ENCODE data around the gene FAM177B. TPM values are rescaled to one million over a fixed set of nuclear protein-coding genes. Genes with fewer than 3 reads are reported as not detected.
A peak's percentile ranks its signal among the peaks of the same experiment; 100 is the strongest.
"Not testable (repeated sequence)": the region's sequence is repeated elsewhere in the genome, so short reads cannot be mapped to it uniquely, and the experiment has no call there.

The FAM177B gene
- total RNA-seq, 1 experiment from 2014 or later = not detected

DNA sequence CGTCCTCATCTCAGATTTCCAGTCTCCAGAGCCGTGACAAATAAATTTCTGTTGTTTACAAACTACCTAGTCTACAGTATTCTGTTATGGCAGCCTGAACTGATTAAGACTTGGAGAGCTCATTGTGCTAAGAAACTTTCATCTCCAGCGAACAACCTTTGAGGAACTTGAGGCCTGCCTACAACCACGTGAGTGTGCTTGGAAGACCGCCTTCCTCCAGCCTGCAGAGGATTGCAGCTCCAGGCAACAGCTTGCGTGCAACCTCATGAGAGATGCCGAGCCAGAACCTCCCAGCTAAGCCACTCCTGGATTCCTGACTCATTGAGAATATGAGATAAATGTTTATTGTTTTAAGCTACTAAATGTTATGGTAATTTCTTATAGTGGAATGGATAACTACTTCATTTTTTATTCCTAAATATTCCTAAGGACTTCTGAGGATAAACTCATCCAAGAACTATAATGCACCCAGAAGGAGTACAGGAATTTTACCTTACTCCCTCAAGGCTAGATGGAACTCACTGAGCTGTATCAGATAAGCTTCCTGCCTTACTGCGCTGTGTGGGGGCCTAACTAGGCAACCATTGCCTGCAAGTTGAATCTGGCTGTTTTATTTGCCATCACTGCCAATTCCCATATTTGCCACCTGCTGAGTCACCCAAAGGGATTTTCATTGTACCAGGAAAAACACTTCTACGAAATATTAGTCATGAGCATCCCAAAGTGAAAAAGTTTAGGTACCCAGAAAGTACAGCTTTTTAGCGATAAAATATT is 17.6 kb downstream of the FAM177B start:
- no peaks in the 10 kb centered on the region for H3K36me3 Mint-ChIP-seq (ENCODE audit: insufficient read depth, unreplicated experiment)
- H3K9me3 Mint-ChIP-seq (ENCODE audit: low read depth, unreplicated experiment) = no peaks in the 10 kb centered on the region
- peaks cover 3% of the 10 kb centered on the region for H3K4me1 Mint-ChIP-seq (ENCODE audit: low read depth, unreplicated experiment)
- no peak overlapping the region for H3K4me3 Mint-ChIP-seq (ENCODE audit: low read depth, unreplicated experiment)
- no TSS peak for BruUV-seq (replicated peaks)
- H3K27me3 Mint-ChIP-seq (ENCODE audit: unreplicated experiment) = no peaks in the 10 kb centered on the region
- no peak overlapping the region for H3K27ac Mint-ChIP-seq (ENCODE audit: unreplicated experiment)
- CTCF ChIA-PET = no interaction called here
- DNase-seq = peak; percentile 44
- intact Hi-C loops (cut with micrococcal nuclease; ENCODE audit: unreplicated experiment) = no loop called here
- TF ChIP-seq, protein P1, sequence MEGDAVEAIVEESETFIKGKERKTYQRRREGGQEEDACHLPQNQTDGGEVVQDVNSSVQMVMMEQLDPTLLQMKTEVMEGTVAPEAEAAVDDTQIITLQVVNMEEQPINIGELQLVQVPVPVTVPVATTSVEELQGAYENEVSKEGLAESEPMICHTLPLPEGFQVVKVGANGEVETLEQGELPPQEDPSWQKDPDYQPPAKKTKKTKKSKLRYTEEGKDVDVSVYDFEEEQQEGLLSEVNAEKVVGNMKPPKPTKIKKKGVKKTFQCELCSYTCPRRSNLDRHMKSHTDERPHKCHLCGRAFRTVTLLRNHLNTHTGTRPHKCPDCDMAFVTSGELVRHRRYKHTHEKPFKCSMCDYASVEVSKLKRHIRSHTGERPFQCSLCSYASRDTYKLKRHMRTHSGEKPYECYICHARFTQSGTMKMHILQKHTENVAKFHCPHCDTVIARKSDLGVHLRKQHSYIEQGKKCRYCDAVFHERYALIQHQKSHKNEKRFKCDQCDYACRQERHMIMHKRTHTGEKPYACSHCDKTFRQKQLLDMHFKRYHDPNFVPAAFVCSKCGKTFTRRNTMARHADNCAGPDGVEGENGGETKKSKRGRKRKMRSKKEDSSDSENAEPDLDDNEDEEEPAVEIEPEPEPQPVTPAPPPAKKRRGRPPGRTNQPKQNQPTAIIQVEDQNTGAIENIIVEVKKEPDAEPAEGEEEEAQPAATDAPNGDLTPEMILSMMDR (IDR thresholded peaks at IDR 0.05; ENCODE audit: unreplicated experiment) = no peak

- TF ChIP-seq, protein P1 (IDR thresholded peaks at IDR 0.05; ENCODE audit: unreplicated experiment) = no peak
- no peak for DNase-seq
- CTCF ChIA-PET = interaction anchor here (0.6 kb wide), 1 partner anchor 73 kb away, joined by 4 read pairs; no protein-coding TSS in a partner anchor
- intact Hi-C loops (cut with micrococcal nuclease; ENCODE audit: unreplicated experiment) = no loop called here
- no peak overlapping the region for H3K4me3 Mint-ChIP-seq (ENCODE audit: low read depth, unreplicated experiment)
- no TSS peak for BruUV-seq (replicated peaks)
- H3K36me3 Mint-ChIP-seq (ENCODE audit: insufficient read depth, unreplicated experiment) = no peaks in the 10 kb centered on the region
- peaks cover 15% of the 10 kb centered on the region for H3K4me1 Mint-ChIP-seq (ENCODE audit: low read depth, unreplicated experiment)
- no peak overlapping the region for H3K27ac Mint-ChIP-seq (ENCODE audit: unreplicated experiment)
- no peaks in the 10 kb centered on the region for H3K9me3 Mint-ChIP-seq (ENCODE audit: low read depth, unreplicated experiment)
- no peaks in the 10 kb centered on the region for H3K27me3 Mint-ChIP-seq (ENCODE audit: unreplicated experiment)
Observed at GRCh38 chr1:222757646-222758268, 20.8 kb downstream of the FAM177B start.

DNA sequence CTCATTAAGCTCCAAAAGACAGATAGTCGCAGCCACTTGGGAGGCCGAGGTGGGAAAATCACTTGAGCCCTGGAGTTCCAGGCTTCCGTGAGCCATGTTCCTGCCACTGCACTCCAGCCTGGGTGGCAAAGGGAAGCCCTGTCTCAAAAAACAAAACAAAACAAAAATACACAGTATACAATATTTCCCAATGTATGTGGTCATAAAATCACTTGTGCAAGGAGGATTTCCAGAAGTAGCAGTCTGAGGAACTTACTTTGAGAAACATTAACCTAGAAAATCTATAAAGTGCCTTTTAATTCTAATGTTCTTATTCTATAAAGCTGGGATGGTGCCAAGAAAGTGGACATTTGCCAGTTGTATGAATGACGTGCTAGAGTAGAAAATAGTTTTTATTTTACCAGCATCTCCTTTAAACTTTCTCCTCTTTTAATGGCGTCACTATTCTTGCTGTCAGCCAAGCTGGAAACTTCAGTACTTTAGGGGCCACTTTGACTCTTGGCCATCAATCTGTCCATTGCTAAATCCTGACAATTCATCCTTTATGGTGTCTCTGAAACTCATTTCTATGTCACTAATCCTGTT is 22.5 kb downstream of the FAM177B start:
- Mint-ChIP-seq H3K4me3 (ENCODE audit: low read depth, unreplicated experiment) (no peak overlapping the region), H3K27me3 (ENCODE audit: unreplicated experiment) (peaks cover 10% of the 10 kb centered on the region), H3K4me1 (ENCODE audit: low read depth, unreplicated experiment) (peaks cover 15% of the 10 kb centered on the region), H3K36me3 (ENCODE audit: insufficient read depth, unreplicated experiment) (no peaks in the 10 kb centered on the region), H3K27ac (ENCODE audit: unreplicated experiment) (no peak overlapping the region), H3K9me3 (ENCODE audit: low read depth, unreplicated experiment) (peaks cover 3% of the 10 kb centered on the region)
- BruUV-seq (replicated peaks) = no TSS peak
- DNase-seq = no peak
- intact Hi-C loops (cut with micrococcal nuclease; ENCODE audit: unreplicated experiment) = no loop called here
- TF ChIP-seq, protein P1 (IDR thresholded peaks at IDR 0.05; ENCODE audit: unreplicated experiment) = no peak
- CTCF ChIA-PET = interaction anchor here (0.8 kb wide), 1 partner anchor 17 kb away, joined by 3 read pairs; no protein-coding TSS in a partner anchor

- DNase-seq = no peak
- BruUV-seq (replicated peaks) = no TSS peak
- Mint-ChIP-seq H3K36me3 (ENCODE audit: insufficient read depth, unreplicated experiment) (no peaks in the 10 kb centered on the region), H3K4me3 (ENCODE audit: low read depth, unreplicated experiment) (no peak overlapping the region), H3K27me3 (ENCODE audit: unreplicated experiment) (peaks cover 13% of the 10 kb centered on the region), H3K9me3 (ENCODE audit: low read depth, unreplicated experiment) (peaks cover 3% of the 10 kb centered on the region), H3K27ac (ENCODE audit: unreplicated experiment) (no peak overlapping the region), H3K4me1 (ENCODE audit: low read depth, unreplicated experiment) (peaks cover 15% of the 10 kb centered on the region)
- intact Hi-C loops (cut with micrococcal nuclease; ENCODE audit: unreplicated experiment) = no loop called here
- CTCF ChIA-PET = no interaction called here
- TF ChIP-seq, protein P1 (IDR thresholded peaks at IDR 0.05; ENCODE audit: unreplicated experiment) = no peak
Observed at GRCh38 chr1:222761083-222761482, 24.1 kb downstream of the FAM177B start.

GRCh38 chr1:222762178-222762577 is 25.2 kb downstream of the FAM177B start:
- H3K27ac Mint-ChIP-seq (ENCODE audit: unreplicated experiment); H3K9me3 Mint-ChIP-seq (ENCODE audit: low read depth, unreplicated experiment); BruUV-seq (replicated peaks); H3K36me3 Mint-ChIP-seq (ENCODE audit: insufficient read depth, unreplicated experiment); DNase-seq; CTCF ChIA-PET; H3K4me3 Mint-ChIP-seq (ENCODE audit: low read depth, unreplicated experiment); intact Hi-C loops (cut with micrococcal nuclease; ENCODE audit: unreplicated experiment): not testable (repeated sequence)
- Mint-ChIP-seq H3K4me1 (ENCODE audit: low read depth, unreplicated experiment) (peaks cover 15% of the 10 kb centered on the region), H3K27me3 (ENCODE audit: unreplicated experiment) (peaks cover 13% of the 10 kb centered on the region)

All from Calu3 (cell line).